Activated CD8-positive, alpha-beta memory T cell treated with anti-CD3 and anti-CD28 coated beads, Interleukin-2, amount 50 U/mL, for 4 hours (primary cell): Measurements from ENCODE around the gene RMC1.
"Not testable (repeated sequence)": the region's sequence is repeated elsewhere in the genome, so short reads cannot be mapped to it uniquely, and the experiment has no call there.

Source experiments
- DNase-seq: peaks from one replicate; pipeline ENCODE4 v3.0.0-alpha.2; 2020

RMC1 gene

DNA sequence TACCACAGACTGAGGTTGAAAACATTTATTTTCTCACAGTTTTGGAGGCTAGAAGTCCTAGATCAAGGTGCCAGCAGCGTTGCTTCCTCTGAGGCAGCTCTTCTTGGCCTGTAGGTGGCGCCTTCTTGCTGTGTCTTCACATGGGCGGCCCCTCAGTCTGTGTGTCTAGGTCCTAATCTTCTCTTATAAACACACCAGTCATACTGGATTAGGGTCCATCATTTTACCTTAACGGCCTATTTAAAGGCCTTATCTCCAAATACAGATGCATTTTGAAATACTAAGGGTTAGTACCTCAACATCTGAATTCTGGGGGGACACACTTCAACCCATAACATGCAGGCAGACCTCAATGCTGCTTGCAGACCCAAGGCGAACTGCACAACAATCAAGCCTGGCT is 4.4 kb upstream of the RMC1 start:
- peak; percentile 68 for DNase-seq

DNA sequence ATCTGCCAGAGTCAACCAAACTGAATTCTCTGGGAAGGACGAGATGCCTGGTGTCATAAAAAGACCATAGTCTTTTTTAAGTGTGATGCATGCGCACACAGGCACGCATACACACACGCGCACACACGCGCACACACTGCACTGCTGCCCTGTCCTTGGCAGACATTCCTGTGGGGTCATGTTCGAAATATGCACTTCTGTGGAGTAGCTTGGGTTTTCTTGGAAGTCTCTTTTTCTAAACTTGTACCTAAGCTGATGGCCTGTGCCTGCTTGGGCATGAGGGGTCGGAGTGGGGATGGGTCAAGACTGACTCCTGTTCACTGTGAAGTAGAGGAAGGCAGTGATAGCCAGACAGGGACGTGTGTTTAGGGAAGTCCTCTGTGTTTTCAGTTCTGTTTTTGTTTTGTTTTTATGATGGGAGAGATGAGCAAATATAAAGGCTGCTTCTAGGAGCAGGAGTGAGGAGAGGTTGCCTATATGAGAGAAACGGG is 4.0 kb upstream of the RMC1 start:
- no peak for DNase-seq

DNA sequence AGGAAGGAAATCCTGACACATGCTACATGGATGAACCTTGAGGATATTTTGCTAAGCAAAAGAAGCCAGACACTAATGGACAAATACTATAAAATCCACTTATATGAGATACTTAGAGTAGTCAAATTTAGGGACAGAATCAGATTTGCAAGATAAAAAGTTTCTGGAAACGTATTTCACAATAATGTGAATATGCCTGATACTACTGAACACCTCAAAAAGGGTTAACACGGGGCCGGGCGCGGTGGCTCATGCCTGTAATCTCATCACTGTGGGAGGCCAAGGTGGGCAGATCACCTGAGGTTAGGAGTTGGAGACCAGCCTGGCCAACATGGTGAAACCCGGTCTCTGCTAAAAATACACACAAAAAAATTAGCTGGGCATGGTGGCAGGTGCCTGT is 1.7 kb upstream of the RMC1 start:
- DNase-seq = no peak

DNA sequence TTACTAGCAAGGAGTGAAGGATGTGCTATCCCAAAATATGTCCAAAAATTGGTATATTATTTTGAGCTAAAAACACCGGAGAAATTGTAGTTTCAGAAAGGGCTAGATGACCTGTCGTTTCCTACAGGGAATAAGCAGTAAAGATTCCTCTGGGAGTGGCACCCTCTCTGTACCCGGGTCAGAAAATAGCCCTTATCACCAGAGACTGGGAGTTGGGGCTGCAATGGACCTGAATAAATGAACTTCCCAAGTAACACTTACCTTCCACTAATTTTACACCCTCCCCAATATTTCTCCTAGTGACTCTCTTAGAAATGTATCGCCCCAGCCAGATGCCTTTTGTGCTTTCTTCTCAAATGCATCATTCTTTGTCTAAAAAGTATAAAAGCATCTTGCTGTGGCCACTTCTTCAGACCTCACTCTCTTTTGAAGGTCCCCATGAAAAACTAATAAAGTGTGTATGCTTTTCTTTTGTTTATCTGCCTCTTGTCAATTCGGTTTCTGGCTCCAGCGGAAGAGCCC is 734 bp upstream of the RMC1 start:
- no peak for DNase-seq

DNA sequence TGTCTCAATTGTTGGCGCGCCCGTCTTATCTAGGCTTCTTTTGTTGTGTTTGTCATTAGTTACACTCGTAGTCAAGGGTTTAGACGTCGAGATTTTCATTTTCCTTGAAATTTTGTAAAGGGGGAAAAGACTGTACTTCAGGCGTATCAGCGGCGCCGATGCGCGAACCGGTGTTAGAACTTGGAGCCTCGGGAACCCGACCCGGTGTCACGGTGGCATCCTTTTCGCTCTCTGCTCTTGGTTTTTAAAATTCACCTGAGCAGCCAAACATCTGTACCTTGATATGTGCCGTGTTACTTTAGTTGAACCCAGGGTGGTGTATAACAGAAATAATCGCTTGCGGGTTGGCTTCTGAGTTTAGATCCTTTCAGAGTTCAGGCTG is 643 bp downstream of the RMC1 start:
- no peak for DNase-seq

DNA sequence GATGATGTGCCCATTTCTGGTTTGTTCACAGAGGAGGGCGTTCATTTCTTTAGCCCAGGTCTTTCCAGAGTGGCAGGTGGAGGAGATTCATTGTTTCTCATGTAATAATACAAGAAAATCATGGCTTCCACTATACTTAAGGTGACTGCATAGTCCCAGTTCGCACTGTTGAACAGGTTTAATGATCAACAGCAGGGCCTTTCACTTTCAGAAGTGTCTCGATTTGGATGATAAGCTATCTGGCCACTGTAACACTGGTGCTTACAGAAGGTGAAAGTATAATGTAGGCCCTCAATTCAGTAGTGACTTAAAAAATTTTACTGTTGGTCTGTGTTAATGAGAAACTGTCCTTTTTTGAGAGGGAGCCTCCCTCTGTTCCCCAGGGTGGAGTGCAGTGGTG is 1.4 kb downstream of the RMC1 start:
- no peak for DNase-seq

DNA sequence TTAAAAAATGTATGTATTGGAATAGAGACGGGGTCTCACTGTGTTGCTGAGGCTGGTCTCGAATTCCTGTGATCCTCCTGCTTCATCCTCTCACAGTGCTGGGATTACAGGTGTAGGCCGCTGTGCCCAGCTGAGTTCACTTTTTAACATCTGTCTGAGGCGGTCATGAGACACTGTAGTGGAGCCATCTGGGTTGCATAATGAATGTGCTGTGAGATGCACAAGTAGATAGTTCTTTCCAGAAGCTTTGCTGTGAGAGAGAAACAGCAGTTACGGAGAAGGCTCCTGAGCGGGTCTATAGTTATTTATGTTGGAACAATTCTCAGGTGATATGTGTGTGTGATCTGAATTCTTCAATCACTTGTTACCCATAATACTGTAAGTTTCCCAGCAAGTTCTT is 3.1 kb downstream of the RMC1 start:
- DNase-seq = no peak

DNA sequence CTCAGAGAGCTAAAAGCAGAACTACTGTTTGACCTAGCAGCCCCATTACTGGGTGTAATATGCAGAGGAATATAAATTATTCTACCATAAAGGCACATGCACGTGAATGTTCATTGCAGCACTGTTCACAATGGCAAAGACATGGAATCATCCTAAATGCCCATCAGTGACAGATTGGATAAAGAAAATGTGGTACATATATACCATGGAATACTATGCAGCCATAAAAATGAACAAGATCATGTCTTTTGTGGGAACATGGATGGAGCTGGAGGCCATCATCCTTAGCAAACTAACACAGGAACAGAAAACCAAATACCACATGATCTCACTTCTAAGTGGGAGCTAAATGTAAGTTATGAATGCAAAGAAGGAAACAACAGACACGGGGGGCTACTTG is 7.6 kb downstream of the RMC1 start:
- DNase-seq = not testable (repeated sequence)

DNA sequence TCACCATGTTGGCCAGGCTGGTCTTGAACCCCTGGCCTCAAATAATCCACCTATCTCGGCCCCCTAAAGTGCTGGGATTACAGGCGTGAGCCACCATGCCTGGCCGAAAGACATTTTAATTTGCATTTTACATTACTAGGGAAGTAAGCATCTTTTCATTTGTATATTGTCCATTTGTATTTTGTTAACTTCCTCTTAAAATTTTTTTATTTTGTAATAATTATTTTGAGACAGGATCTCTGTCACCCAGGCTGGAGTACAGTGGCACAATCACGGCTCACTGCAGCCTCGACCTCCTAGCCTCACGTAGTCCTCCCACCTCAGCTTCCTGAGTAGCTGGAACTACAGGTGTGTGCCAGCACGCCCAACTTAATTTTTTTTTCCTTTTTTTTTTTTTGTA is 8.9 kb downstream of the RMC1 start:
- DNase-seq = not testable (repeated sequence)

DNA sequence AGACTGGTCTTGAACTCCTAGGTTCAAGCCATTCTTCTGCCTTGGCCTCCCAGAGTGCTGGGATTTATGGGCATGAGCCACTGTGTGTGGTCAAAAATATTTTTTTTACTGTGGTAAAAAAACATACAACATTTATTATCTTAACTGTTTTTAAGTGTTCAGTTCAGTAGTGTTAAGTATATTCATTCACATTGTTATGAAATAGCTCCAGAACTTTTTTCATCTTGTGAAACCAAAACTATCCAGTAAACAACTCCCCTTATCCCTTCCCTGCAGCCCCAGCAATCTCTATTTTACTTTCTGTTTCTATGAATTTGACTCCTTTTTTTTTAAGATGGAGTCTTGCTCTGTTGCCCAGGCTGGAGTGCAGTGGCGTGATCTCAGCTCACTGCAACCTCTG is 9.3 kb downstream of the RMC1 start:
- DNase-seq = no peak

DNA sequence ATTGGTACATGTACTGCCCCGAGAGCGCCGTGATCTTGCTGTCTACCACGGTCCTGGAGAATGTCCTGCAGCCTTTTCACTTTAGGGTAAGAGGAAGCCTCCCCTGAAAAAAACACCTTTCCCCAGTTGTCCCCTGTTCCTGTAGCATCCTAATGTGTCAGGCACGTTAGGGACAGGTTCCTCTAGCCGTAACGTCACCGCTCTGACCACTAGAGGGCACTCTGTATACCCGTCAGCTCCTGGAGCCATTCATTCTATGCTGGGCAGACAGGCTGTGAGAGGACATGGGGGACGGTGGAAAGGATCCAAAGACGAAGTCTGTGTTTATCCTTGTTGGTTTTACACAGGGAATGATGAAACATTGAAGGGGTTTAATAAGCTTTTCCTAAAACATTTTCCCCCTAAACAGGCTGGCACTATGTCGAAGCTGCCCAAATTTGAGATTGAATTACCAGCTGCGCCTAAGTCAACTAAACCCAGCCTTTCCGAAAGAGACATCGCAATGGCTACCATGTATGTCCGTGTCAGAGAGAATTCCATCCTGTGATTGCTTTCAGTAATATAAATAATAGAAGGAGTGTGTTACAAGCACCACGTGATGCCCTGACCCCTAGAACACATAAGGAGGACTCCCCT is 12.7 kb downstream of the RMC1 start:
- DNase-seq = peak; percentile 74

DNA sequence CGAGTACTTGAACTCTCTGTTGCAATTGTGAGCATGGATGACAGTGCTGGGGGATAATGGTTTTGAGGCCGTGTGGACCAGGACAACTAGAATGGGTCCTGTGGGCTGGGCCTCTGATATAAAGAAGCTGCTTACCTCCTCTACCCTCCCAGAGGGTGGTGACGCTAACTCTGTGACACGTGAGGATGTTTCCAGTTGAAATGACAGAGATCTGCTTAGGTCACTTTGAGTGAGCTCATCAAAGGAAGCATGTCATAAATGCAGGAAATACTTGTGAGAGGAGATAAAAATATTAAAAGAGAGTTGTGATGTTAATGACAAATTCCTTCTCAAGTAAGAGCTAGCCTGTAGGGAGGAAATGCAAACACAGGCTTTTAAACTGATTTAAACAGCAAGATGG is 16.4 kb downstream of the RMC1 start:
- DNase-seq = no peak

DNA sequence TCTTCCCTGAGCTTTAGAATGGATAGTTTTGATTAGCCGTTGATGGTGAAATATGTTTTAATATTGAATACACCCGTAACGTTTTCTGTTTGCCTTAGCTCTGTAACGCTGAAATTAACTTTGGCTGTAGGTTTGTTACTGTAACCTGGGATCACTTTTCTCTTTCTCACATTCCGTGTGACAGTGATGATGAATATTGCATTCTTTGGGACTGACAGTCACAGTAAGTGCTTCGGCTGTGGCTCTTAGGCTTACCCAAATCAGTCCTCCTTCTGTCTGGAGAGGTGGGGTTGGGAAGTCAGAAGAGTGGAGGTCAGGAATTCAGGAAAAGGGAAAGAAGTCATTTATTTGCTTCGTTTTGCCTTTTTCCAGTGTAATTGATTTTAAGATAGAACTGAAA is 18.0 kb downstream of the RMC1 start:
- no peak for DNase-seq

DNA sequence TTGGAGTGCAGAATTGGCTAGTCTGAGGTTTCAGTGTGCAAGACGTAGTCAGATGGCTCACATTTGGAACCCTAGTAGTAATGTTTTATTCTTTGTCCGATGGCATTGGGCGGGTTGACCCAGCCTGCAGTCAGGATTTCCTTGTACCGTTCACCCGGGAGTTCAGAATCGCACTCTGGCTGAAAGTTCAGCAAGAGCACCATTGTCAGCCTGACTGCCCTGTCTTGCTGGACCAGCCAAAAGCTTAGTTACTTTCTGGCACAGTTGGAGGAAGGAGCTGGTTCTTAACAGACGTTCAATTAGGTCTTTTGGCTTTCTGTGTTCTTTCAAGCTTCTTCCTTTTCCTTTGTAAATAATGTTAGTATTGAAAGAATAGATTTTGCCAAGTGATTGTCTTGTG is 18.6 kb downstream of the RMC1 start:
- DNase-seq = no peak

DNA sequence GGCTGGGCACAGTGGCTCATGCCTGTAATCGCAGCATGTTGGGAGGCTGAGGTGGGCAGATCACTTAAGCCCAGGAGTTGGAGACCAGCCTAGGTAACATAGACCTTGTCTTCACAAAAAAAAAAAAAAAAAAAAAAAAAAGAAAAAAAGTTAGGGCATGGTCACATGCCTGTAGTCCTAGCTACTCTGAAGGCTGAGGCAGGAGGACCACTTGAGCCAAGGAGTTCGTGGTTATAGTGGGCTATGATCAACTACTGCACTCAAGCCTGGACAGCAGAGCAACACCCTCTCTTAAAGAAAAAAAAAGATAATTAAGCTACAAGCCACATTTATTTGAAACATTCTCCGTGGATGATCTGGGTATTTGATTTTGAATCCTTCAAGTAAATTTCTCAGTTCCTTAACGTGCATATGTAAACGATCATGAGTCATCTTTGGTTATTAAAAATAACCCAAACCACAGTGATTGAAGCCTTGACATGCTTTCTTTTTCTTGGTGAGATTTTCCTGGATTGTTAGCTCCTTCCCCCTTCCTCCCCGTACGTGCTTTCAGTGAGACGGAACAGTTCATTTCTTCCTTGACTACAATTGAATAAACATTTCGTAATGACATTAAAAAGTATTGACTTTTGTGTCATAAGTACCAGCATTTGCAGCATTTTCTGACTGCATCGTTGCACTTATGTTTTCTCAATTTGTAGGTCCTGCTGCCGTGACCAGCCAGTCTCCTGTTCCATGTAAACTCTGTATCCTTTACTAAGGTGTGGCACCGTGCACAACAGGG is 20.3 kb downstream of the RMC1 start:
- DNase-seq = no peak

DNA sequence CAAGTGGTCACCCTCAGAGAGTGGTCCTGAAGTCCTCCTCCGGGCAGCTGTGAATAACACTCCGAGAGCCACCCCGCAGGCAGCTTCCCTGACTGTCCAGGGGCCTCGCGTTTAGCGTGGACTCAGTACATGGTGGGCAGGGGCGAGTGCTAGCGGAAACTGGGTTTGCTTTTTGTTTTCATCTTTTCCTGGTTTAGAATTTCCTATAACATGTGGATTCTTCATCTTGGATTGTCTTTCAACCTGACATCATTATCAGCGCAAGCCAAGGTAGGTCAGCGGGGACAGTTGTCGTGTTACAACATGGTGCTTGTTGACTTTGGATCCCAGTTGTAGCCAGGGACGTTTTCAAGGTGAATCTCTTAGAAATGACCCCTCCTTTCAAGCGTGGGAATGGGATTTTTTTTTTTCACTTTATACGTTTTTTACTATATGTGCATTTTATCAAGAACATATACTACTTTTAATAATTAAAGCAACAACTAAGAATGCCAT is 20.9 kb downstream of the RMC1 start:
- DNase-seq = no peak

DNA sequence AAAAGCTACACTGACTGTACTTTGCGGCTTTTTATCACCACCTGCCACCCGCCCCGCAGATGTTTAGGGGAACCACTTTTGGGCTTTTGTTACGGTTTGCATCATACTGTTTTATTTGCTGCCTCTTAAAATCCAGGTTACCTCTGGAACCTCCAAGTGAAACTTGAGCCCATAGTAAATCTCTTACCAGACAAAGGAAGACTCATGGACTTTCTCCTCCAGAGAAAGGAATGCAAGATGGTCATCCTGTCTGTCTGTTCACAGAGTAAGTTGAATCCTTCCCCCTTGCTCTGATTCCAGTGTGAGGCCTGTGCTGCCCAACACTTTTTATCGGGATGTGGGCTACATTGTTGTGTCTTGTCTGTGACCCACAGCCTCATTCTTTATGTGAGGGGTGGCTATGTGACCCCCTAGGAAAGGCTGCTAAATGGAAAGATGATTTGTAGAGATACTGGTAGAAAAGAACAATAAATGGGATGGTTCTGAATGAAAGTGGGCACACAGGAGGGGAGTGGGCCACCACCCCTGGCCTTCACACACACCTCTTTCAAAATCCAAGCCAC is 23.3 kb downstream of the RMC1 start:
- no peak for DNase-seq

DNA sequence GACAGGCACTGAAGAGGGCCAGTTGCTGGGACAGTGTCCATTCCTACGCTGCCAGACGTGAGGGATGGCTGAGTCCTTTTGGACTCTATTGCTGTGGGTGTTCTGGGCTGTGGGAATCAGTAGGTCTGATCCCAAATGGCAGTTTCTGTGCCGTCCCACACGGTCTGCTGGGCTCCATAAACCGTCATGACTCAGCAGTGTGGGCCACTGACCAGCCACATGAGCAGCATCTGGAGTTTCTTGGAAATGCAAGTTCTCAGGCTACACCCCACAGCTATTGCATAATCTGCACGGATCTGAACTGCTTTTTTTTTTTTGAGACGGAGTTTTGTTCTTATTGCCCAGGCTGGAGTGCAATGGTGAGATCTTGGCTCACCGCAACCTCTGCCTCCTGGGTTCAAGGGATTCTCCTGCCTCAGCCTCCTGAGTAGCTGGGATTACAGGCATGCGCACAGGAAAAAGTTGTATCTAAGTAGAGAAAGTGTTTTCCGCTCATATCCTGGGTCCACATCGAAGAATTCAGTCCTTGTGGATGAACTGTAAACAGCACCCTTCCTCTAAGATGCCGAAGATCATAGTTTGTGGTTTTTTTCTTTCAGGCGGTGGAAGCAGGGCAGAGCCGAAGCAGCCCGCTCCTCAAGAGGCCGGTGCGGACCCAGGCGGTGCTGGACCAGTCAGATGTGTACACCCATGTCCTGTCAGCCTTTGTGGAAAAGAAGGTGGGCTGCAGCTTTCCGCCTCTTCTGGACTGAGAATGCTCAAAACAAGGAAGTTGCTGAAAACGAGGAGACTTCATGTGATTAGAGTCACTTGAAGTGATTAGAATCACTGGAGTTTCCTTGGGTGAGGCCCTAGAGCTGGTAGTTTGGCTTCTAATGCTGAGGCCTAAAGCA is 25.5 kb downstream of the RMC1 start:
- no peak for DNase-seq

DNA sequence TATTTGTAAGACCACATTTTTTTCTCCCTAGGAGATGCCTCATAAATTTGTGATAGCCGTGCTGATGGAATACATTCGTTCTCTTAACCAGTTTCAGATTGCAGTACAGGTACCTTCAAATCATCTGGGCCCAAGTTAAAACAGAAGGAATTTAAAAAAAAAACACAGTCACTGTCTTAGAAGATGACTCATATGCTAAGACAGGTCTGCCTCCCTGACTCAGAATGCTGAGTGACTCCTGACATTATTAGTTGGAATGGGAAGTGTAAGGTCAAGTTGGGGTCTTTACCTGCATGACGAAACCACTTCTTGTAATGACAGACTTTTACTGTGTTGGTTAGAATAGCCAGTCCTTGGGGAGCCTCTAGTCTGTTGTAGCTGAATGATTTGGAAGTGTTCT is 26.3 kb downstream of the RMC1 start:
- DNase-seq = no peak

DNA sequence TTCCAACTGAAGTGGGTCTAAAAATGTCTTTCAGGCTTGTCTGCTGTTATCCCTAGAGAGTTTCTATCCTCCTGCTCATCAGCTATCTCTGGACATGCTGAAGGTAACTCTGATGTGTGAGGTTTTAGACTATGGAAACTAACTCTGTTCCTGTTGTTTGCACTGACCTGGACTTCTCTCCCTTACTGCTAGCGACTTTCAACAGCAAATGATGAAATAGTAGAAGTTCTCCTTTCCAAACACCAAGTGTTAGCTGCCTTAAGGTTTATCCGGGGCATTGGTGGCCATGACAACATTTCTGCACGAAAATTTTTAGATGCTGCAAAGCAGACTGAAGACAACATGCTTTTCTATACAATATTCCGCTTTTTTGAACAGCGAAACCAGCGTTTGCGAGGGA is 26.9 kb downstream of the RMC1 start:
- DNase-seq = no peak

DNA sequence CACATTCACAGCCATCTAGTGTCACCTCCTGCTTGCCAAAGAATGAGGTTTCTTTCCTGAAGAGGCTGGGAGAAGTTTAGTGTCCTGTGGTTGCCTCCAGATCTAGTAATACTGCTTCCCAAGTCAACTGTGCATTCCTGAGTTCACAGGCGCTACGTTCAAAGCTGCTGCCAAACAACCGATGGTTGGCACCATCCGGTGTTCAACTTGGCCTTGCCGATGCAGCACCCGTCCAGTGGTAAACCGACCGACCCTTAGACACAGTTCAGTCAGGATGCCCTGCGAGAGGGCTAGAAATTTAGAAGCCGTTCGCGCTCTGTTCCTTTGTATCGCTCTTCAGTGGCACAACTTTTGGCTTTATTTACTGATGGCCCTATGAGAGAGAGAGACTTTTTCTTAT is 28.6 kb downstream of the RMC1 start:
- no peak for DNase-seq

DNA sequence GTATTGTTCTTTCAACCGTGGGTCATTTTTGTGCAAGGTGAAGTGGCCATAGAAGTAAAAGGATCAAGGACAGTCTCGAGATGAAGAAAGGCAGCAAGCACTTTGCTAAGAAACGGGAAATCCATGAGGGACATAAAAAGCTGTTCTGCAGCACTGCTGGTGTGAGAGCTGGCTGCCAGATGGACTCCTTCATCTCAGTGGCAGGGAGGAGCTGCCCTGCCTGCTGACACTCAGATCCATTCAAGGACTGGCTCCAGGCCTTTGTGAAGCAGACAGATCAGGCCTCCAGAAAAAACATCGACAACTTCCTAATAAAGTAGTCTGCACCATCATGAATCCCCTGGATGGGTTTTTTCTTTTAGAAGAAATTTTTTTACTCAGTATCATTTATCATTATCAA is 29.5 kb downstream of the RMC1 start:
- no peak for DNase-seq

DNA sequence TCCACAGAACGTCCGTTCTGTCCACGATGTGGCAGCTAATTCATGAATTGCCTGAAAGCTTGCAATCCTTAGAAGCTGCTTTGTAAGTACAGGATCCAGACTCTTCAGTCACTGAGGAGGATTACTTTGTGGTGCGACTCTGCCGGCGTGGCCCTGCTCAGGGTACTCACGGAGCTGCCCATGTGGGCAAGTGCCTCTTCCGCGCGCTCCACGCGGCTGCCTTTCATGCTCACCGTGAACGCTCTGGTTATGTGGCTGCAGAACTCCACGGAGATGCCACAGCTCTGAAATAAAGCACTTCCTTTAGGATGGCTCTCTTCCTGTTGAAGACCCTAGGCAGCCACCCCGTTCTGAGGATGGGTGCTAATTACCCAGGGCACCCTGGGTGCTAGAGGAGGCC is 31.0 kb downstream of the RMC1 start:
- no peak for DNase-seq
